Ascending aorta (tissue), 2 donors: ENCODE measurements around the gene PTPRN2. TPM values are rescaled to one million over a fixed set of nuclear protein-coding genes. Genes with fewer than 3 reads are reported as not detected.

Experiments used
- DNase-seq, 2 donors: peaks; one replicate each; pipeline ENCODE4 v3.0.0-alpha.2; 2019; ENCODE audit warnings: low spot score in 2 of 2
- H3K27ac ChIP-seq, 2 donors: fragments of 200-600 bp; sonication (generic); one replicate each; pipeline ENCODE4 v1.5.1; 2016 to 2017; ENCODE audit warnings: mild to moderate bottlenecking in 1 of 2
- H3K27me3 ChIP-seq: fragments of 200-600 bp; sonication (generic); one replicate; pipeline ENCODE4 v1.5.1; 2017
- H3K36me3 ChIP-seq, 2 donors: fragments of 200-600 bp; sonication (generic); one replicate each; pipeline ENCODE4 v1.5.1; 2016
- H3K4me1 ChIP-seq, 2 donors: fragments of 200-600 bp; sonication (generic); one replicate each; pipeline ENCODE4 v1.5.1; 2016 to 2017; ENCODE audit warnings: mild to moderate bottlenecking in 1 of 2
- H3K4me3 ChIP-seq, 2 donors: fragments of 200-600 bp; sonication (generic); one replicate each; pipeline ENCODE4 v1.5.1; 2016 to 2017; ENCODE audit warnings: mild to moderate bottlenecking in 1 of 2
- H3K9me3 ChIP-seq, 2 donors: fragments of 200-600 bp; sonication (generic); one replicate each; pipeline ENCODE4 v1.5.1; 2016
- CTCF ChIP-seq, 3 experiments: fragments of 200-600 bp in 2 of 3; fragments of 450-650 bp in 1 of 3; sonication (generic) in 2 of 3; IDR thresholded peaks; one replicate each; pipeline ENCODE4 v1.5.1; 2016 to 2019; ENCODE audit warnings: antibody characterized with exemption in 3 of 3, mild to moderate bottlenecking in 1 of 3, moderate library complexity in 1 of 3
- intact Hi-C: fragments of 100-400 bp; cut with DNase I; formaldehyde crosslinking; loops from one replicate; pipeline ENCODE4 v1.15.1; 2023
- total RNA-seq: library from RNA; depleted of rRNA; stranded (reverse); fragments of >200 nt; gene quantifications from one replicate; pipeline ENCODE4 v1.1.0, GENCODE V29; 2016

Gene PTPRN2
- total RNA-seq, 1 donor from 2014 or later: 7.3 TPM

- Histone ChIP-seq H3K9me3 (no peaks in the 10 kb centered on the region), H3K36me3 (no peaks in the 10 kb centered on the region), H3K27me3 (no peaks in the 10 kb centered on the region), H3K4me3 (no peak overlapping the region), H3K4me1 (no peaks in the 10 kb centered on the region), H3K27ac (no peak overlapping the region)
- intact Hi-C loops: no loop called here
- no peak for TF ChIP-seq CTCF (IDR thresholded peaks at IDR 0.05)
- DNase-seq: no peak
Measured at GRCh38 chr7:158106272-158106671, 481.4 kb downstream of the PTPRN2 start.

- intact Hi-C loops: no loop called here
- Histone ChIP-seq H3K36me3 (no peaks in the 10 kb centered on the region), H3K4me3 (no peak overlapping the region), H3K4me1 (no peaks in the 10 kb centered on the region), H3K9me3 (no peaks in the 10 kb centered on the region), H3K27me3 (no peaks in the 10 kb centered on the region), H3K27ac (no peak overlapping the region)
- peak in 1 of 2 donors; percentile 11 for DNase-seq
- TF ChIP-seq CTCF (IDR thresholded peaks at IDR 0.05): no peak
Measured at GRCh38 chr7:158103378-158103777, 484.2 kb downstream of the PTPRN2 start.

GRCh38 chr7:158102897-158103296 lies 484.7 kb downstream of the PTPRN2 start:
- DNase-seq: peak in 1 of 2 donors; percentile 11
- no peaks in the 10 kb centered on the region for H3K4me1 ChIP-seq
- intact Hi-C loops: no loop called here
- TF ChIP-seq CTCF (IDR thresholded peaks at IDR 0.05): no peak
- H3K27me3 ChIP-seq: no peaks in the 10 kb centered on the region
- no peaks in the 10 kb centered on the region for H3K9me3 ChIP-seq
- H3K36me3 ChIP-seq: no peaks in the 10 kb centered on the region
- H3K4me3 ChIP-seq: no peak overlapping the region
- no peak overlapping the region for H3K27ac ChIP-seq

- intact Hi-C loops: no loop called here
- no peak for TF ChIP-seq CTCF (IDR thresholded peaks at IDR 0.05)
- Histone ChIP-seq H3K36me3 (no peaks in the 10 kb centered on the region), H3K4me1 (no peaks in the 10 kb centered on the region), H3K9me3 (no peaks in the 10 kb centered on the region), H3K27ac (no peak overlapping the region), H3K4me3 (no peak overlapping the region), H3K27me3 (no peaks in the 10 kb centered on the region)
- DNase-seq: peak in 1 of 2 donors; percentile 41
Measured at GRCh38 chr7:158101821-158102450, 485.7 kb downstream of the PTPRN2 start.

- no peaks in the 10 kb centered on the region for H3K27me3 ChIP-seq
- intact Hi-C loops: no loop called here
- no peaks in the 10 kb centered on the region for H3K9me3 ChIP-seq
- H3K4me3 ChIP-seq: no peak overlapping the region
- peak in 1 of 2 donors; percentile 46 for DNase-seq
- H3K4me1 ChIP-seq: no peaks in the 10 kb centered on the region
- TF ChIP-seq CTCF (IDR thresholded peaks at IDR 0.05): no peak
- H3K36me3 ChIP-seq: no peaks in the 10 kb centered on the region
- H3K27ac ChIP-seq: no peak overlapping the region
Measured at GRCh38 chr7:158098125-158099030, 489.2 kb downstream of the PTPRN2 start.
